ENCODE results near the gene CCNY.

GRCh38 chr10:35425595-35425994 lies 89.3 kb downstream of the CCNY start:
- no peak for TF ChIP-seq CTCF (IDR thresholded peaks at IDR 0.05)
- no peak for TF ChIP-seq POLR2A (IDR thresholded peaks at IDR 0.05)

All from lower leg skin (tissue), 3 donors.